Anterior cingulate cortex (tissue), 58 donors: ENCODE measurements around the gene ZNF491.
"Not testable (repeated sequence)": the region's sequence is repeated elsewhere in the genome, so short reads cannot be mapped to it uniquely, and the experiment has no call there.

Source experiments
- DNase-seq, 58 donors: peaks; one replicate each; lab custom pipeline; 2025; lab: John Stamatoyannopoulos, UW

Gene ZNF491

GRCh38 chr19:11798391-11799330 is at the start of gene ZNF491:
TSS of gene ZNF491 (plus strand) at chr19:11798523. CDS start at chr19:11805954, 7,431 bp downstream.
- DNase-seq: peak; percentile 10 to 95 (median 86)

GRCh38 chr19:11749751-11750150 is 48.6 kb upstream of the ZNF491 start:
- DNase-seq: no peak

- DNase-seq: no peak
Observed at GRCh38 chr19:11752244-11752736, 46.0 kb upstream of the ZNF491 start.

GRCh38 chr19:11754663-11755062 is 43.7 kb upstream of the ZNF491 start:
- no peak for DNase-seq

GRCh38 chr19:11756965-11757364 is 41.4 kb upstream of the ZNF491 start:
- DNase-seq: no peak

- DNase-seq: no peak
Observed at GRCh38 chr19:11759805-11760204, 38.5 kb upstream of the ZNF491 start.

GRCh38 chr19:11763117-11763516 is 35.2 kb upstream of the ZNF491 start:
- no peak for DNase-seq

- DNase-seq: no peak
Observed at GRCh38 chr19:11763611-11764010, 34.7 kb upstream of the ZNF491 start.

- DNase-seq: peak; percentile 59 to 99 (median 94)
Observed at GRCh38 chr19:11766597-11767591, 31.4 kb upstream of the ZNF491 start, which contains the start of gene ZNF441. TSS of gene ZNF441 (plus strand) at chr19:11767000. CDS start at chr19:11767194, 194 bp downstream.

- peak in 24 of 58 donors; percentile 0 to 36 (median 10) for DNase-seq
Observed at GRCh38 chr19:11767633-11768133, 30.6 kb upstream of the ZNF491 start.

GRCh38 chr19:11769995-11770394 is 28.3 kb upstream of the ZNF491 start:
- DNase-seq: no peak

- DNase-seq: not testable (repeated sequence)
Observed at GRCh38 chr19:11771520-11771919, 26.8 kb upstream of the ZNF491 start.

GRCh38 chr19:11776669-11777068 is 21.7 kb upstream of the ZNF491 start:
- not testable (repeated sequence) for DNase-seq

- DNase-seq: no peak
Observed at GRCh38 chr19:11780431-11781020, 17.8 kb upstream of the ZNF491 start.

GRCh38 chr19:11781295-11782057 is 16.8 kb upstream of the ZNF491 start:
- DNase-seq: no peak

GRCh38 chr19:11783767-11784166 is 14.6 kb upstream of the ZNF491 start:
- no peak for DNase-seq

- no peak for DNase-seq
Observed at GRCh38 chr19:11784356-11784755, 14.0 kb upstream of the ZNF491 start.

GRCh38 chr19:11787536-11787935 is 10.8 kb upstream of the ZNF491 start:
- no peak for DNase-seq

GRCh38 chr19:11792942-11793341 is 5.4 kb upstream of the ZNF491 start:
- no peak for DNase-seq
